SK-N-SH treated with all-trans-retinoic acid at 6 μM for 48 hours (cell line): ENCODE data around the gene LORICRIN.

Experiments used
- ATAC-seq: fragments of 200-7000 bp; cut with Tn5 transposase; 3 replicates; pipeline ENCODE4 v1.9.1; 2020; ENCODE audit warnings: mild to moderate bottlenecking, moderate library complexity
- ARNTL ChIP-seq: fragments of 450-650 bp; formaldehyde crosslinking; IDR thresholded peaks from 2 replicates; pipeline ENCODE4 v1.5.0; 2020; ENCODE audit warnings: low read depth, mild to moderate bottlenecking, moderate library complexity, borderline replicate concordance
- BACH2 ChIP-seq: fragments of 250-450 bp; sonication (Bioruptor Pico); IDR thresholded peaks from 2 replicates; pipeline ENCODE4 v1.9.0; 2021; ENCODE audit warnings: mild to moderate bottlenecking, borderline replicate concordance
- CSDC2 ChIP-seq: fragments of 250-450 bp; sonication (Bioruptor Pico); IDR thresholded peaks from 2 replicates; pipeline ENCODE4 v1.5.0; 2020; ENCODE audit warnings: mild to moderate bottlenecking, moderate library complexity
- ESRRG ChIP-seq: fragments of 250-450 bp; sonication (Bioruptor Pico); IDR thresholded peaks from 2 replicates; pipeline ENCODE4 v1.6.1; 2021; ENCODE audit warnings: mild to moderate bottlenecking
- GLIS3 ChIP-seq: fragments of 250-450 bp; sonication (Bioruptor Pico); IDR thresholded peaks from 2 replicates; pipeline ENCODE4 v1.5.0; 2020; ENCODE audit warnings: mild to moderate bottlenecking, moderate library complexity
- OSR1 ChIP-seq: fragments of 250-450 bp; sonication (Bioruptor Pico); IDR thresholded peaks from 2 replicates; pipeline ENCODE4 v1.8.0; 2022; ENCODE audit warnings: moderate library complexity, mild to moderate bottlenecking, inconsistent platforms
- PPARA ChIP-seq: fragments of 250-450 bp; sonication (Bioruptor Pico); IDR thresholded peaks from 2 replicates; pipeline ENCODE4 v1.5.0; 2020; ENCODE audit warnings: mild to moderate bottlenecking, borderline replicate concordance
- RARB ChIP-seq: fragments of 250-450 bp; sonication (Bioruptor Pico); IDR thresholded peaks from 2 replicates; pipeline ENCODE4 v1.8.0; 2021; ENCODE audit warnings: mild to moderate bottlenecking, moderate library complexity
- SNAI2 ChIP-seq: fragments of 250-450 bp; sonication (Bioruptor Pico); IDR thresholded peaks from 2 replicates; pipeline ENCODE4 v1.5.0; 2020; ENCODE audit warnings: mild to moderate bottlenecking, moderate library complexity
- TCF4 ChIP-seq: fragments of 250-450 bp; sonication (Bioruptor Pico); IDR thresholded peaks from 2 replicates; pipeline ENCODE4 v1.8.0; 2021; ENCODE audit warnings: mild to moderate bottlenecking, moderate library complexity, borderline replicate concordance
- TOX ChIP-seq: fragments of 250-450 bp; sonication (Bioruptor Pico); IDR thresholded peaks from 2 replicates; pipeline ENCODE4 v1.8.0; 2021; ENCODE audit warnings: mild to moderate bottlenecking, moderate library complexity, borderline replicate concordance
- ZC3H10 ChIP-seq: fragments of 250-450 bp; sonication (Bioruptor Pico); IDR thresholded peaks from 2 replicates; pipeline ENCODE4 v1.5.1; 2021; ENCODE audit warnings: mild to moderate bottlenecking, moderate library complexity
- ZFP3 ChIP-seq: fragments of 250-450 bp; sonication (Bioruptor Pico); IDR thresholded peaks from 2 replicates; pipeline ENCODE4 v1.5.0; 2020; ENCODE audit warnings: mild to moderate bottlenecking, moderate library complexity
- ZFP30 ChIP-seq: fragments of 450-650 bp; formaldehyde crosslinking; IDR thresholded peaks from 2 replicates; pipeline ENCODE4 v1.5.0; 2022; ENCODE audit warnings: mild to moderate bottlenecking, moderate library complexity
- ZNF565 ChIP-seq: fragments of 450-650 bp; formaldehyde crosslinking; conservative IDR thresholded peaks from 2 replicates; pipeline ENCODE4 v1.5.0; 2020; ENCODE audit warnings: low read depth, mild to moderate bottlenecking, moderate library complexity
- ZNF70 ChIP-seq: fragments of 450-650 bp; formaldehyde crosslinking; IDR thresholded peaks from 2 replicates; pipeline ENCODE4 v1.5.0; 2020; ENCODE audit warnings: mild to moderate bottlenecking, moderate library complexity
- ZNF8 ChIP-seq: fragments of 450-650 bp; formaldehyde crosslinking; IDR thresholded peaks from 2 replicates; pipeline ENCODE4 v1.5.0; 2020; ENCODE audit warnings: mild to moderate bottlenecking, moderate library complexity
- TF ChIP-seq, protein P1 (sequence below): fragments of 250-450 bp; sonication (Bioruptor Pico); IDR thresholded peaks from 2 replicates; pipeline ENCODE4 v1.5.1; 2020; ENCODE audit warnings: low read depth, mild to moderate bottlenecking, moderate library complexity
- TF ChIP-seq, protein P2 (sequence below): fragments of 250-450 bp; sonication (Bioruptor Pico); IDR thresholded peaks from 2 replicates; pipeline ENCODE4 v1.5.0; 2020; ENCODE audit warnings: mild to moderate bottlenecking, moderate library complexity
- TF ChIP-seq, protein P3 (sequence below): fragments of 250-450 bp; sonication (Bioruptor Pico); IDR thresholded peaks from 2 replicates; pipeline ENCODE4 v1.8.0; 2020; ENCODE audit warnings: mild to moderate bottlenecking, moderate library complexity, borderline replicate concordance
- TF ChIP-seq, protein P4 (sequence below): fragments of 250-450 bp; sonication (Bioruptor Pico); IDR thresholded peaks from 2 replicates; pipeline ENCODE4 v1.5.1; 2021; ENCODE audit warnings: mild to moderate bottlenecking, moderate library complexity

LORICRIN gene

DNA sequence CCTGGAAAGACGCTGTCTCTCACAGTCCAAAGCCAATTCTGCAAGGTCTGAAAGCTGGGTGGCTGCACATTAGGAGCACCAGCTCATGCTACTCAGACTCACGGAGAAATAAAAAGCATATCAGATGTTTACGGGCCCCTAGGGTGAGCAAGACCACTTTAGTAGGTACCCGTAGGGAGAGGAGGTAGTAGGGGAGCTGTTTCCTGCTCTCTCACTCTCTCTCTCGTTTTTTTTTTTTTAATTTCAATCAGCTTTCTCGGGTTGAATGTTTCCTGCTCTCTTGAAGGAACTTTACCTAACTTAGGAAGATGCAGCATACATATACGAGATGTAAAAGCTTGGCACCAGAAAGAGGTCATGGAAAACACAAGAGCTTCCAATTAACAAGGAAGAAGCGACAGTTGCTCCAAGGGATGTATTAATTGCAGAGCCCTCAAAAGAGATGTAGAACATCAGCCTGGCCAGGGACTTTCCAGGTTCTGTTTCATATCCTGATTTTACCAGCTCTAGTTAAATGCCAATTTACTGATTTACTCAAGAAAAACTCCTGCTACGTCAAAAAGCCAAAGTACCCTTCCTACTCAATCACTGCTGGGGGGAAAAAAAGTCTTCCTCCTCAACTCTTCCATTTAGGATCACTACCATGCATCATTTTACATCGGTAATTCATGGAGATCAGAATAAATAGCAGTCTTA, 3.1 kb downstream of the LORICRIN start:
- TF ChIP-seq ZNF565 = no peak
- TF ChIP-seq RARB (CRISPR knock-in tag) = no peak
- no peak for ATAC-seq

DNA sequence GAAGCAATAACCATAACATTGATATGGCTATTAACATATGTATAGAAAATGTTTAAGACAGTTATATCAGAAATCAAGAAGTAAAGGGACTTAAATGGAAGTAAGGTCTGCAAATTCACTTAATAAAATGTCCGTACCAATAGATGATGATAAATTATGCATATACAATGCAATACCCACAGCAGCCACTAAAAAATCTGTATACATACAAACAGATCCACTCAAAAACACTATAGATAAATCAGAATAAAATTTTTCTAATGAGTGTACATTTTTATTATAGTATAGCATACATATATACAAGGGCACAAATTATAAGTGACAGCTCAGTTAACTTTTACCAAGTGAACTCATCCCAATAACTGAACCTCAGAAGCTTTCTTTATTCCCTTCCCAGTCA, 6.0 kb downstream of the LORICRIN start:
- TF ChIP-seq BACH2 = no peak
- TF ChIP-seq, protein P1, sequence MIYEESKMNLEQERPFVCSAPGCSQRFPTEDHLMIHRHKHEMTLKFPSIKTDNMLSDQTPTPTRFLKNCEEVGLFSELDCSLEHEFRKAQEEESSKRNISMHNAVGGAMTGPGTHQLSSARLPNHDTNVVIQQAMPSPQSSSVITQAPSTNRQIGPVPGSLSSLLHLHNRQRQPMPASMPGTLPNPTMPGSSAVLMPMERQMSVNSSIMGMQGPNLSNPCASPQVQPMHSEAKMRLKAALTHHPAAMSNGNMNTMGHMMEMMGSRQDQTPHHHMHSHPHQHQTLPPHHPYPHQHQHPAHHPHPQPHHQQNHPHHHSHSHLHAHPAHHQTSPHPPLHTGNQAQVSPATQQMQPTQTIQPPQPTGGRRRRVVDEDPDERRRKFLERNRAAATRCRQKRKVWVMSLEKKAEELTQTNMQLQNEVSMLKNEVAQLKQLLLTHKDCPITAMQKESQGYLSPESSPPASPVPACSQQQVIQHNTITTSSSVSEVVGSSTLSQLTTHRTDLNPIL (CRISPR knock-in tag) = no peak
- no peak for TF ChIP-seq ARNTL
- TF ChIP-seq ZFP3 (CRISPR knock-in tag) = no peak
- TF ChIP-seq, protein P2, sequence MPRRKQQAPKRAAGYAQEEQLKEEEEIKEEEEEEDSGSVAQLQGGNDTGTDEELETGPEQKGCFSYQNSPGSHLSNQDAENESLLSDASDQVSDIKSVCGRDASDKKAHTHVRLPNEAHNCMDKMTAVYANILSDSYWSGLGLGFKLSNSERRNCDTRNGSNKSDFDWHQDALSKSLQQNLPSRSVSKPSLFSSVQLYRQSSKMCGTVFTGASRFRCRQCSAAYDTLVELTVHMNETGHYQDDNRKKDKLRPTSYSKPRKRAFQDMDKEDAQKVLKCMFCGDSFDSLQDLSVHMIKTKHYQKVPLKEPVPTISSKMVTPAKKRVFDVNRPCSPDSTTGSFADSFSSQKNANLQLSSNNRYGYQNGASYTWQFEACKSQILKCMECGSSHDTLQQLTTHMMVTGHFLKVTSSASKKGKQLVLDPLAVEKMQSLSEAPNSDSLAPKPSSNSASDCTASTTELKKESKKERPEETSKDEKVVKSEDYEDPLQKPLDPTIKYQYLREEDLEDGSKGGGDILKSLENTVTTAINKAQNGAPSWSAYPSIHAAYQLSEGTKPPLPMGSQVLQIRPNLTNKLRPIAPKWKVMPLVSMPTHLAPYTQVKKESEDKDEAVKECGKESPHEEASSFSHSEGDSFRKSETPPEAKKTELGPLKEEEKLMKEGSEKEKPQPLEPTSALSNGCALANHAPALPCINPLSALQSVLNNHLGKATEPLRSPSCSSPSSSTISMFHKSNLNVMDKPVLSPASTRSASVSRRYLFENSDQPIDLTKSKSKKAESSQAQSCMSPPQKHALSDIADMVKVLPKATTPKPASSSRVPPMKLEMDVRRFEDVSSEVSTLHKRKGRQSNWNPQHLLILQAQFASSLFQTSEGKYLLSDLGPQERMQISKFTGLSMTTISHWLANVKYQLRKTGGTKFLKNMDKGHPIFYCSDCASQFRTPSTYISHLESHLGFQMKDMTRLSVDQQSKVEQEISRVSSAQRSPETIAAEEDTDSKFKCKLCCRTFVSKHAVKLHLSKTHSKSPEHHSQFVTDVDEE (CRISPR knock-in tag) = no peak
- TF ChIP-seq CSDC2 = no peak
- no peak for TF ChIP-seq ZC3H10
- TF ChIP-seq, protein P3, sequence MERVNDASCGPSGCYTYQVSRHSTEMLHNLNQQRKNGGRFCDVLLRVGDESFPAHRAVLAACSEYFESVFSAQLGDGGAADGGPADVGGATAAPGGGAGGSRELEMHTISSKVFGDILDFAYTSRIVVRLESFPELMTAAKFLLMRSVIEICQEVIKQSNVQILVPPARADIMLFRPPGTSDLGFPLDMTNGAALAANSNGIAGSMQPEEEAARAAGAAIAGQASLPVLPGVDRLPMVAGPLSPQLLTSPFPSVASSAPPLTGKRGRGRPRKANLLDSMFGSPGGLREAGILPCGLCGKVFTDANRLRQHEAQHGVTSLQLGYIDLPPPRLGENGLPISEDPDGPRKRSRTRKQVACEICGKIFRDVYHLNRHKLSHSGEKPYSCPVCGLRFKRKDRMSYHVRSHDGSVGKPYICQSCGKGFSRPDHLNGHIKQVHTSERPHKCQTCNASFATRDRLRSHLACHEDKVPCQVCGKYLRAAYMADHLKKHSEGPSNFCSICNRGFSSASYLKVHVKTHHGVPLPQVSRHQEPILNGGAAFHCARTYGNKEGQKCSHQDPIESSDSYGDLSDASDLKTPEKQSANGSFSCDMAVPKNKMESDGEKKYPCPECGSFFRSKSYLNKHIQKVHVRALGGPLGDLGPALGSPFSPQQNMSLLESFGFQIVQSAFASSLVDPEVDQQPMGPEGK (CRISPR knock-in tag) = no peak
- no peak for TF ChIP-seq TCF4 (CRISPR knock-in tag)
- TF ChIP-seq RARB (CRISPR knock-in tag) = no peak
- TF ChIP-seq ZNF565 = no peak
- TF ChIP-seq ESRRG (CRISPR knock-in tag) = no peak
- no peak for TF ChIP-seq ZFP30 (CRISPR knock-in tag)
- no peak for ATAC-seq

DNA sequence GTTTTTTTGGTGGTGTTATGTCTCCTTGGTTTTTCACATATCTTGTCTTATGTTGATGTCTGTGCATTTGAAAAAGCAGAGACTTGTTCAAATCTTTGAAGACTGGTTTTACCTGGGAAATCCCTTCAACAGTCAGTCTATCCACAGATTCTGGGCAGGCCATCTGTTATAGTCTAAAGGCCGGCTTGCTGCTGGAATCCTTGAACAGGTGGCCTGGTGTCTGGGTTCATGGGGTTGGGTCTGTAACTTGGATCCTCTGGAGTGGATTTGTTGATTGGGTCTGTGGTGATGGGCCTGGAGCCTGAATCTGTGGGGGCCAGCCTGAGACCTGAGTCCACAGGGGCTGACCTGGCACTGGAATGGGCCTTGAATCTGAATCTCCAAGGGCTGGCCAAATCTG, 12.2 kb downstream of the LORICRIN start:
- no peak for TF ChIP-seq ZNF565
- TF ChIP-seq ESRRG (CRISPR knock-in tag) = no peak
- no peak for TF ChIP-seq PPARA (CRISPR knock-in tag)
- TF ChIP-seq ZNF8 = no peak
- TF ChIP-seq TOX (CRISPR knock-in tag) = no peak
- no peak for TF ChIP-seq ZFP30 (CRISPR knock-in tag)
- TF ChIP-seq GLIS3 (CRISPR knock-in tag) = no peak
- TF ChIP-seq, protein P1 (CRISPR knock-in tag) = no peak
- TF ChIP-seq, protein P4, sequence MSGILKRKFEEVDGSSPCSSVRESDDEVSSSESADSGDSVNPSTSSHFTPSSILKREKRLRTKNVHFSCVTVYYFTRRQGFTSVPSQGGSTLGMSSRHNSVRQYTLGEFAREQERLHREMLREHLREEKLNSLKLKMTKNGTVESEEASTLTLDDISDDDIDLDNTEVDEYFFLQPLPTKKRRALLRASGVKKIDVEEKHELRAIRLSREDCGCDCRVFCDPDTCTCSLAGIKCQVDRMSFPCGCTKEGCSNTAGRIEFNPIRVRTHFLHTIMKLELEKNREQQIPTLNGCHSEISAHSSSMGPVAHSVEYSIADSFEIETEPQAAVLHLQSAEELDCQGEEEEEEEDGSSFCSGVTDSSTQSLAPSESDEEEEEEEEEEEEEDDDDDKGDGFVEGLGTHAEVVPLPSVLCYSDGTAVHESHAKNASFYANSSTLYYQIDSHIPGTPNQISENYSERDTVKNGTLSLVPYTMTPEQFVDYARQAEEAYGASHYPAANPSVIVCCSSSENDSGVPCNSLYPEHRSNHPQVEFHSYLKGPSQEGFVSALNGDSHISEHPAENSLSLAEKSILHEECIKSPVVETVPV = no peak
- no peak for TF ChIP-seq ZC3H10
- no peak for TF ChIP-seq OSR1 (CRISPR knock-in tag)
- TF ChIP-seq CSDC2 = no peak
- TF ChIP-seq SNAI2 = no peak
- no peak for TF ChIP-seq TCF4 (CRISPR knock-in tag)
- no peak for TF ChIP-seq ARNTL
- ATAC-seq = no peak

DNA sequence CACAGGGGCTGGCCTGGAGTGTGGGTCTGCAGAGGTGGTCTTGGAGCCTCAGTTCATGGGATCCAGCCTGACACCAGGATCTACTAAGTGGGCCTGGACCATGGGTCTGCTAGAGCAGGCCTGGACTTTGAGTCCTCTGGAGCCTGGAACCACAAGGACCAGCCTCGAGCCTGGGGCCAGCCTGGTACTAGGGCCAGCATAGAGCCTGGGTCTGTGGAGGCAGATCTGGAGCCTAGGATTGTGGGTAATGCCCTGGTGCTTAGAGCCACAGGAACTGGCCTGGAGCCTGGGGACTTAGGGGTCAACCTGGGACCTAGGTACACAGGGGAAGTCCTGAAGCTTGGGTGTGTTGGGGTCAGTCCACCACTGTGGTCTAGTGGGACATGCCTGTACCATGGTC, 12.7 kb downstream of the LORICRIN start:
- TF ChIP-seq ZNF70 (CRISPR knock-in tag) (no peak), ZNF8 (no peak), PPARA (CRISPR knock-in tag) (no peak), ZC3H10 (no peak)
- no peak for ATAC-seq
